K562 (cell line): Measurements from ENCODE around the gene PTGR2. TPM values are rescaled to one million over a fixed set of nuclear protein-coding genes. Genes with fewer than 3 reads are reported as not detected.

Experiments
- ASH1L ChIP-seq: fragments of 450-650 bp; IDR thresholded peaks from 2 replicates; pipeline ENCODE4 v1.6.1; 2018; ENCODE audit warnings: borderline replicate concordance, mild to moderate bottlenecking, low read depth; ENCODE audit not compliant: partially characterized antibody
- CEBPG ChIP-seq, 3 experiments: fragments of 200-800 bp in 1 of 3; sonication (Bioruptor generic) in 1 of 3; sonication (generic) in 1 of 3; formaldehyde crosslinking in 1 of 3; IDR thresholded peaks in 2 of 3; conservative IDR thresholded peaks in 1 of 3; 2 replicates each; pipeline versions ENCODE4 v1.6.1 to v1.8.0; 2016 to 2022; ENCODE audit warnings: missing compliant biosample characterization in 2 of 3, missing genetic modification characterization in 2 of 3, mild to moderate bottlenecking in 1 of 3, missing genetic modification reagents in 1 of 3
- CHCHD3 ChIP-seq: fragments of 250-450 bp; sonication (Bioruptor Pico); IDR thresholded peaks from 2 replicates; pipeline ENCODE4 v2.1.2; 2022; ENCODE audit warnings: mild to moderate bottlenecking
- FOXA3 ChIP-seq, 2 experiments: fragments of 450-650 bp in 1 of 2; sonication (generic) in 1 of 2; formaldehyde crosslinking; IDR thresholded peaks in 1 of 2; conservative IDR thresholded peaks in 1 of 2; 2 replicates each; pipeline versions ENCODE4 v1.4.0 to v1.8.0; 2020 to 2022; ENCODE audit warnings: mild to moderate bottlenecking in 2 of 2, missing genetic modification reagents in 1 of 2
- NFE2L1 ChIP-seq: fragments of 450-650 bp; IDR thresholded peaks from 2 replicates; pipeline ENCODE4 v1.6.1; 2016; ENCODE audit warnings: missing genetic modification characterization, low read depth, mild to moderate bottlenecking, missing compliant biosample characterization, moderate library complexity, borderline replicate concordance
- POLR2AphosphoS2 ChIP-seq: IDR thresholded peaks from 2 replicates; pipeline ENCODE4 v1.6.1; 2012; ENCODE audit warnings: low read length, improper control_type of control experiment
- PTBP1 ChIP-seq: fragments of 200-400 bp; formaldehyde crosslinking; IDR thresholded peaks from 2 replicates; pipeline ENCODE4 v1.6.1; 2017; ENCODE audit warnings: low read depth, low read length
- PYGO2 ChIP-seq: fragments of 450-650 bp; IDR thresholded peaks from 2 replicates; pipeline ENCODE4 v1.6.1; 2016; ENCODE audit warnings: mild to moderate bottlenecking, missing genetic modification characterization, moderate library complexity, missing compliant biosample characterization
- RFX7 ChIP-seq: fragments of 250-450 bp; sonication (Bioruptor Pico); IDR thresholded peaks from 2 replicates; pipeline ENCODE4 v1.5.1; 2021; ENCODE audit warnings: mild to moderate bottlenecking
- SOX6 ChIP-seq: fragments of 450-650 bp; IDR thresholded peaks from 2 replicates; pipeline ENCODE4 v1.6.1; 2014; ENCODE audit warnings: mild to moderate bottlenecking
- TAF7 ChIP-seq: fragments of 450-650 bp; IDR thresholded peaks from 2 replicates; pipeline ENCODE4 v1.6.1; 2016; ENCODE audit warnings: missing genetic modification characterization, missing compliant biosample characterization
- TBP ChIP-seq: optimal IDR thresholded peaks from 2 replicates; pipeline ENCODE3; 2011; ENCODE audit warnings: low read depth, low read length, improper control_type of control experiment
- YY1 ChIP-seq, 3 experiments: IDR thresholded peaks; 2 replicates each; pipeline ENCODE4 v1.6.1; 2011; ENCODE audit warnings: low read length in 2 of 3, mild to moderate bottlenecking in 2 of 3, moderate library complexity in 2 of 3, borderline replicate concordance in 1 of 3, control low read depth in 1 of 3, low read depth in 1 of 3; ENCODE audit not compliant: insufficient read depth in 3 of 3, insufficient replicate concordance in 2 of 3, control insufficient read depth in 1 of 3, insufficient read length in 1 of 3; ENCODE audit errors: extremely low read depth in 1 of 3
- ZBTB7A ChIP-seq: IDR thresholded peaks from 2 replicates; pipeline ENCODE4 v1.6.1; 2011; ENCODE audit warnings: low read depth, mild to moderate bottlenecking, low read length, moderate library complexity, borderline replicate concordance; ENCODE audit not compliant: control insufficient read depth
- ZMIZ1 ChIP-seq, 2 experiments: fragments of 150-350 bp in 1 of 2; IDR thresholded peaks; 2 replicates each; pipeline ENCODE4 v1.6.1; 2012 to 2016; ENCODE audit warnings: low read depth in 2 of 2, low read length in 2 of 2, mild to moderate bottlenecking in 1 of 2, moderate library complexity in 1 of 2
- ZNF140 ChIP-seq: fragments of 250-450 bp; sonication (Bioruptor Pico); IDR thresholded peaks from 2 replicates; pipeline ENCODE4 v1.8.0; 2021; ENCODE audit warnings: moderate library complexity, mild to moderate bottlenecking, inconsistent platforms
- ZNF511 ChIP-seq: sonication (generic); formaldehyde crosslinking; IDR thresholded peaks from 2 replicates; pipeline ENCODE4 v1.8.0; 2022; ENCODE audit warnings: mild to moderate bottlenecking, missing genetic modification reagents
- polyA plus RNA-seq, 8 experiments: library from polyadenylated mRNA; depleted of rRNA in 4 of 8; stranded (reverse) in 5 of 8; unstranded in 3 of 8; fragments of >200 nt; fragmentation: Nextera tagmentation in 2 of 8; fragmentation: Illumina TruSeq in 1 of 8; extraction: Ambion mirVana in 2 of 8; extraction: Trizol in 1 of 8; gene quantifications; 2 replicates each; pipeline versions ENCODE4 v1.2.1 to v1.2.3, GENCODE V29; 2011 to 2014; ENCODE audit warnings: inconsistent platforms in 1 of 8, missing spikeins in 1 of 8
- total RNA-seq, 7 experiments: library from RNA; depleted of rRNA in 6 of 7; stranded (reverse); fragments of >200 nt in 6 of 7; fragmentation: Illumina TruSeq in 2 of 7; extraction: Trizol in 2 of 7; gene quantifications; 2 replicates each; pipeline versions ENCODE4 v1.2.1 to v1.2.3, GENCODE V29; 2011 to 2021; ENCODE audit warnings: low replicate concordance in 1 of 7
- TF ChIP-seq, protein P1 (sequence below): fragments of 450-650 bp; formaldehyde crosslinking; IDR thresholded peaks from 2 replicates; pipeline ENCODE4 v1.4.0; 2022; ENCODE audit warnings: missing genetic modification characterization

Gene PTGR2
- total and polyA plus RNA-seq, 9 of the 15 experiments (the other 6 are each of a cell fraction or from before 2014, with no cell fraction given): 7.4 to 23.0 (median 13.0) TPM

DNA sequence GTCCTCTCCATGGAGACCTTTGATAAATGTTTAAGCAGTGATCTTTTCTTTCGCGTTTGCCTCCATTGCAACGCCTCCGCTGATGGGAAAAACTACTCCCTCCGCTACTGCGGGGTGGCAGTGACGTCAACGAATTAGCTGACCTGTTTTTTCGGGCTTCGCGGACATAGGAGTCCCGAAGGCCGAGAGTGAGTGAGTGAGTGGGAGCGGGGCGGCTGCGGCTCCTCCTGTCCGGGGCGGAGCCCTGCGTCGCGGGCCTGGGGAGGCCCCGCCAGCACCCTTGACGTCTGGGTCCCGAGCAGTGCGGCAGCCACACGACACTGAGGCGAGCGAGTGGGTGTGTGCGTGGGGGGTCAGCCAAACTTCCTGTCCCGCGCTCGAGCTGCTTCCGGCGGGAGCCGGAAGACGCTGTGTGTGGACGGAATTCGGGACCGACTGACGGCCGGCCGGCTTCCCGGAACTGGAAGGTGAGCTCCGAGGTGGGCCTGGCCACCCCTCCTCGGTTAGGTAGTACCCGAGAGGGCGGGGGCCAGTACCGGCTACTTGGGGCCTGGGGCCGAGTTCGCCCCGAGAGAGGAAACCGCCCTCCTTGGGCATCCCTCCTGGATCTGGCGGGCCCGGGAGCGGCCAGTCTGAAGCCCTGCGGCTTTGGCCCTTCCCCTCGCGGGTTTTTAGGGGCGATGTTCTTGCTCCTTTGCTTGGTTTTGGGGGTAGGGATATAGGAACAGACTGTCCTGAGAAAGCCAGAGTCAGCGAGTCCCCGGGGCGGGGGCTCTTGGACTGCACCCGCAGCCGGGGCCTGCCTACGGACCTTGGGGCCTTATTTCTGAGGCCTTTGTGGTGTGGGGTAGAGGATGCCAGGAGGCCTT lies 35.1 kb downstream of the PTGR2 start, which contains the start of gene ZNF410 (continued):
- no peak for TF ChIP-seq ZNF511 (CRISPR knock-in tag)
- TF ChIP-seq FOXA3 (CRISPR knock-in tag; conservative IDR thresholded peaks at IDR 0.05 in 1 of 2, IDR thresholded peaks at IDR 0.05 in 1 of 2): no peak
- no peak for TF ChIP-seq CHCHD3
- peak; percentile 20 for TF ChIP-seq SOX6
- peak; percentile 83 for TF ChIP-seq TBP
- no peak for TF ChIP-seq ZNF140
- TF ChIP-seq PTBP1: no peak
- TF ChIP-seq, protein P1, sequence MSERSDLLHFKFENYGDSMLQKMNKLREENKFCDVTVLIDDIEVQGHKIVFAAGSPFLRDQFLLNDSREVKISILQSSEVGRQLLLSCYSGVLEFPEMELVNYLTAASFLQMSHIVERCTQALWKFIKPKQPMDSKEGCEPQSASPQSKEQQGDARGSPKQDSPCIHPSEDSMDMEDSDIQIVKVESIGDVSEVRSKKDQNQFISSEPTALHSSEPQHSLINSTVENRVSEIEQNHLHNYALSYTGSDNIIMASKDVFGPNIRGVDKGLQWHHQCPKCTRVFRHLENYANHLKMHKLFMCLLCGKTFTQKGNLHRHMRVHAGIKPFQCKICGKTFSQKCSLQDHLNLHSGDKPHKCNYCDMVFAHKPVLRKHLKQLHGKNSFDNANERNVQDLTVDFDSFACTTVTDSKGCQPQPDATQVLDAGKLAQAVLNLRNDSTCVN: no peak
- TF ChIP-seq PYGO2 (tag): no peak
- TF ChIP-seq ZBTB7A: no peak
- no peak for TF ChIP-seq ASH1L
- no peak for TF ChIP-seq TAF7 (tag)
- TF ChIP-seq CEBPG (CRISPR knock-in tag; IDR thresholded peaks at IDR 0.05): no peak
- TF ChIP-seq CEBPG (tag; conservative IDR thresholded peaks at IDR 0.05 in 1 of 2, IDR thresholded peaks at IDR 0.05 in 1 of 2): no peak
- TF ChIP-seq NFE2L1 (tag): no peak
- no peak for TF ChIP-seq RFX7 (CRISPR knock-in tag)
- TF ChIP-seq ZMIZ1 (IDR thresholded peaks at IDR 0.05; ENCODE audit: low read depth in 2 of 2, low read length in 2 of 2): no peak
- TF ChIP-seq YY1 (IDR thresholded peaks at IDR 0.05; ENCODE audit: borderline replicate concordance in 1 of 3, control insufficient read depth in 1 of 3, extremely low read depth in 1 of 3, insufficient read depth in 3 of 3, insufficient read length in 1 of 3, insufficient replicate concordance in 2 of 3, low read depth in 1 of 3, low read length in 2 of 3): peak in 2 of 3 experiments; percentile 50 to 64
- peak; percentile 75; the same call in 1 of the 2 replicates for TF ChIP-seq POLR2AphosphoS2
